Mesodermal cell (in vitro differentiated cells): ENCODE measurements around the gene SLC25A44.
"Not testable (repeated sequence)": the region's sequence is repeated elsewhere in the genome, so short reads cannot be mapped to it uniquely, and the experiment has no call there.

Experiments
- H3K27ac ChIP-seq: 2 replicates; pipeline ENCODE4 v1.7.0; 2013; ENCODE audit warnings: mild to moderate bottlenecking, low read depth, low read length, moderate library complexity; ENCODE audit not compliant: severe bottlenecking
- H3K36me3 ChIP-seq: 2 replicates; pipeline ENCODE4 v1.7.1; 2013; ENCODE audit warnings: mild to moderate bottlenecking, low read length, moderate library complexity; ENCODE audit not compliant: control insufficient read depth, insufficient read depth
- H3K4me1 ChIP-seq: one replicate; pipeline ENCODE4 v1.7.1; 2013; ENCODE audit warnings: mild to moderate bottlenecking, low read length; ENCODE audit not compliant: insufficient read depth, control insufficient read depth, poor library complexity, severe bottlenecking
- H3K4me3 ChIP-seq: 2 replicates; pipeline ENCODE4 v1.7.0; 2013; ENCODE audit warnings: low read length, control low read depth, mild to moderate bottlenecking; ENCODE audit not compliant: insufficient read depth, poor library complexity, severe bottlenecking; ENCODE audit errors: extremely low read depth
- H3K9me3 ChIP-seq: 2 replicates; pipeline ENCODE4 v1.7.1; 2013; ENCODE audit warnings: mild to moderate bottlenecking, low read length, moderate library complexity; ENCODE audit not compliant: control insufficient read depth
- WGBS, 2 experiments: methylation state at CpG; one replicate each; pipeline ENCODE4 v1.1.5; 2013; ENCODE audit warnings: missing lambda C conversion rate in 2 of 2; ENCODE audit not compliant: insufficient coverage in 2 of 2; 5-methylcytosine and 5-hydroxymethylcytosine counted together

The SLC25A44 gene

DNA sequence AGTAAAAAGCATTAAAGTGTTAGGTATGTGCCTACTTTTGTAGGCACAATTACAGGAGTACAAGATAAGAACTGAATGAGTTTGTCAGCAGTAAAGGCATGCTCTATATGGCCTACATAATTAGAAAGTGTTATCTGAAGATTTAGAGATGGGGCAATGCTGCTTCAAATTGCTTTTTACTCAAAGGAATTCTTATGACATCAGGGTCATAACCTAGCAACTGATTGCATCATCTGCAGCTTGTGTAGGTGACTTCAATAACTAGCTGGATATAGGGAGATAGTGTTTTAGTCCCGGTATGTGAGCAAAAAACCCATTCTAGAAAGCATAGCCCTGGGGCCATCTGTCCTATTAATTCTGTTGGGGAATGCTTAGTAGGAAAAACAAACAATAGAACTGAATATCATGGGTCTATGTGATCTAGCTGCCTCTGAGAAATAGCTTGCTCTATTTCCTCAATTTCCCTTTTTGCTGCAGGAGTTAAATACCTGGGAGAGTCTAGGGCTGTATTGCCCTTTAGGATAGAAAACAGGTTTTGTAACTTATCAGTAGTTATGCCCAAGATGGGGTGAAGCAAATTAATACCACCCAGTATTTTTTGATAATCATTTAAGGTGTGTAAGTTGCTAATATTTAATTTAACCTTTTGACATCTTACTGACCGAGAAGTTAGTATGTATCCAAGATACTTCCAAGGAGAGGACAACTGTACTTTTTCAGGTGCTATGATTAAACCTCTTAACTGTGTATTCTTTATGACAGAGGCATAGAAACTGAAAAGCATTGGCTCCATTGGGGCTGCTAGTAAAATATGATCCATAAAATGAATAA, 7.3 kb upstream of the SLC25A44 start:
- not testable (repeated sequence) for H3K4me3 ChIP-seq, H3K4me1 ChIP-seq
- H3K9me3 ChIP-seq, result peaks cover 23% of the 10 kb centered on the region

GRCh38 chr1:156190265-156190664, 3.6 kb upstream of the SLC25A44 start:
- not testable (repeated sequence) for H3K27ac ChIP-seq, H3K4me1 ChIP-seq, H3K36me3 ChIP-seq, H3K4me3 ChIP-seq
- 93% methylated on average over 3 of the region's 4 CpGs; no CpG with 5 or more reads in 1 of the 2 experiments for WGBS, 2 experiments
- H3K9me3 ChIP-seq, result peaks cover 23% of the 10 kb centered on the region

More for the DNA sequence above, 7.3 kb upstream of the SLC25A44 start:
- H3K36me3 ChIP-seq, H3K27ac ChIP-seq: not testable (repeated sequence)
- 83 to 100% methylated on average over 1 of the region's 2 CpGs for WGBS, 2 experiments

DNA sequence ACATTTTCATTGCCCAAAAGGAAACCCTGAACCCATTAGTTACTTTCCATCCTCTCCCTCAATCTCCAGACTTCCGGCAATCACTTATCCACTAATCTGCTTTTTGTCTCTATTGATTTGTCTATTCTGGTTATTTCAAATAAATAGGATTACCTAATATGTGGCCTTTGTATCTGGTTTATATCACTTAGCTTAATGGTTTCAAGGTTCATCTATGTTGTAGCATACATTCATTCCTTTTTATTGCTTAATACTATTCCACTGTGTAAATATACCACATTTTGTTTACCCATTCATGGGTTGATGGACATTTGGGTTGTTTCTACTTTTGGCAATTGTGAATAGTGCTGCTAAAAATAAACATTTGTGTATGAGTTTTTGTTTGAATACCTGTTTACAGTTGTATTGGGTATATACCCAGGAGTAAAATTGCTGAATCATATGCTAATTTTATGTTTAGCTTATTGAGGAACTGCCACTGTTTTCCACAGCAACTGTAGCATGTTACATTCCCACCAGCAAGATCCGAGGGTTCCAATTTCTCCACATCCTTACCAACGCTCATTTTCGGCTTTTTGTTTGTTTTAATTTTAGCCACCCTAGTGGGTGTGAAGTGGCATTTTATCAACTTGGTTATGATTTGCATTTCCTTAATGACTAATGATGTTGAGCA, 2.5 kb upstream of the SLC25A44 start:
- Histone ChIP-seq H3K4me3 (no peak overlapping the region), H3K27ac (no peak overlapping the region), H3K9me3 (peaks cover 13% of the 10 kb centered on the region), H3K4me1 (peaks cover 6% of the 10 kb centered on the region), H3K36me3 (peaks cover 8% of the 10 kb centered on the region)
- WGBS, 2 experiments, result no CpG with 5 or more reads among the region's 4 CpGs

- Histone ChIP-seq H3K9me3 (peaks cover 6% of the 10 kb centered on the region), H3K27ac (no peak overlapping the region), H3K4me1 (peaks cover 6% of the 10 kb centered on the region), H3K4me3 (peak overlapping the region; percentile 89), H3K36me3 (peaks cover 17% of the 10 kb centered on the region)
- 96 to 100% methylated on average over 5 to 6 of the region's 7 CpGs for WGBS, 2 experiments
Measured at GRCh38 chr1:156193208-156193487, 756 bp upstream of the SLC25A44 start.

GRCh38 chr1:156194300-156194652, 372 bp downstream of the SLC25A44 start:
- H3K9me3 ChIP-seq, result peaks cover under 1% of the 10 kb centered on the region
- WGBS, 2 experiments, result 12 to 15% methylated on average over 14 of the region's 14 CpGs
- H3K4me3 ChIP-seq, result peak overlapping the region; percentile 89
- peaks cover 22% of the 10 kb centered on the region for H3K36me3 ChIP-seq
- peak overlapping the region; percentile 23 for H3K27ac ChIP-seq
- peaks cover 6% of the 10 kb centered on the region for H3K4me1 ChIP-seq

- Histone ChIP-seq H3K27ac (no peak overlapping the region), H3K36me3 (peaks cover 38% of the 10 kb centered on the region), H3K4me3 (no peak overlapping the region), H3K9me3 (no peaks in the 10 kb centered on the region), H3K4me1 (peaks cover 6% of the 10 kb centered on the region)
- 89 to 90% methylated on average over 4 of the region's 4 CpGs for WGBS, 2 experiments
Measured at GRCh38 chr1:156195853-156196252, 1.9 kb downstream of the SLC25A44 start.

- no peak overlapping the region for H3K27ac ChIP-seq
- peaks cover 43% of the 10 kb centered on the region for H3K36me3 ChIP-seq
- peaks cover 6% of the 10 kb centered on the region for H3K4me1 ChIP-seq
- H3K9me3 ChIP-seq, result no peaks in the 10 kb centered on the region
- 65 to 86% methylated on average over 2 of the region's 2 CpGs for WGBS, 2 experiments
- H3K4me3 ChIP-seq, result no peak overlapping the region
Measured at GRCh38 chr1:156196445-156196844, 2.5 kb downstream of the SLC25A44 start.

DNA sequence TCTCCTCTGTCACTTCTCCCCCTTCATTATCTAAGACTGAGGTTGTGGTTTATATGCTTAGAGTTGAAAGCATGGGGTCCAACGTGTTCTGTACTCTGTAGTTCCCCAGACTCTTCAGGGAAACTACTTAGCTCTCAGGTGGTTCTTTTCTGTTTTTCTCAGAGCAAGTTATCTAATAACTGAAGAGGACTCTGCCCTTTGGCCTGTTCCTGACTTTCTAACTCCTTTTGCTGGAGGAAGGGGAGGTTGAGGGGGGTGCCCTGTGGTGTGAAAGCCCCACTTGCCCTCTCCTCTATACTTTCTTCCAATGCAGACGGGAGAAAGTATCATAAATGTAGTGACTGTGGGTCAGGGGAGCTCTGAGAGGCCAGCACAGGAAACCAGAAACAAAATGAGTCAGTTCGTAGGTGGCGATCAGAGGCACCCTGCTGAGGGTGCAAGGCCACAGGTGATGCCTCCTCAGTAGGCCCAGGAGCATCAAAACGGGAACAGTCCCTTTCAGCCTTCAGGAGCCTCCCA, 5.0 kb downstream of the SLC25A44 start:
- H3K4me3 ChIP-seq, result no peak overlapping the region
- no peak overlapping the region for H3K27ac ChIP-seq
- H3K36me3 ChIP-seq, result peaks cover 55% of the 10 kb centered on the region
- H3K9me3 ChIP-seq, result no peaks in the 10 kb centered on the region
- peaks cover 6% of the 10 kb centered on the region for H3K4me1 ChIP-seq
- 78 to 100% methylated on average over 2 to 4 of the region's 5 CpGs for WGBS, 2 experiments

DNA sequence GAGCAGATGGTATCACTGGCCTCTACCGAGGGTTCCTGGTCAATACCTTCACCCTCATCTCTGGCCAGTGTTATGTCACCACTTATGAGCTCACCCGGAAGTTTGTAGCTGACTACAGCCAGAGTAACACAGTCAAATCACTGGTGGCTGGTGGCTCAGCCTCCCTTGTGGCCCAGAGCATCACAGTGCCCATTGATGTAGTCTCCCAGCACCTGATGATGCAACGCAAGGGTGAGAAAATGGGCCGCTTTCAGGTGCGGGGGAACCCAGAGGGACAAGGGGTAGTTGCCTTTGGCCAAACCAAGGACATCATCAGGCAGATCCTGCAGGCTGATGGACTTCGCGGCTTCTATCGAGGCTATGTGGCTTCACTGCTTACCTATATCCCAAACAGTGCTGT, 6.1 kb downstream of the SLC25A44 start:
- Histone ChIP-seq H3K27ac (no peak overlapping the region), H3K36me3 (peaks cover 65% of the 10 kb centered on the region), H3K4me1 (no peaks in the 10 kb centered on the region), H3K9me3 (no peaks in the 10 kb centered on the region), H3K4me3 (no peak overlapping the region)
- 91 to 98% methylated on average over 8 of the region's 8 CpGs for WGBS, 2 experiments

DNA sequence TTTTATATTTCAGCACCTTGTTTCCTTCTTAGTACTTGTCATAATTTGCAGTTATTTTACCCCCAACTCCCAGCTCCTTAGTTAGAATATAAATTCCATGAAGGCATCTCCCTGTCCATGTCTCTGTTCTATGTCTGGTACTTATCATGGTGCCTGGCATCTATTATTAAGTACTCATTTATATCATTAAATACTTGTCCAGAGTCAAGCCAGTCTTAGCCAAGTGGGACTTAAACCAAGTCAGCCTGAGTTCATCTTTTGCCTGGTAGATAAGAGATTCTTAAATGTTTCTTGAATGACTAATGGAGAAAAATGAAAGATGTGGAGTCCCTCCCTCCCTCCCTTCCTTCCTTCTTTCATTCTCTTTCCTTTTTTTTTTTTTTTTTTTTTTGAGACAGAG, 9.4 kb downstream of the SLC25A44 start:
- Histone ChIP-seq H3K9me3 (no peaks in the 10 kb centered on the region), H3K27ac (no peak overlapping the region), H3K4me3 (no peak overlapping the region), H3K4me1 (no peaks in the 10 kb centered on the region), H3K36me3 (peaks cover 72% of the 10 kb centered on the region)

DNA sequence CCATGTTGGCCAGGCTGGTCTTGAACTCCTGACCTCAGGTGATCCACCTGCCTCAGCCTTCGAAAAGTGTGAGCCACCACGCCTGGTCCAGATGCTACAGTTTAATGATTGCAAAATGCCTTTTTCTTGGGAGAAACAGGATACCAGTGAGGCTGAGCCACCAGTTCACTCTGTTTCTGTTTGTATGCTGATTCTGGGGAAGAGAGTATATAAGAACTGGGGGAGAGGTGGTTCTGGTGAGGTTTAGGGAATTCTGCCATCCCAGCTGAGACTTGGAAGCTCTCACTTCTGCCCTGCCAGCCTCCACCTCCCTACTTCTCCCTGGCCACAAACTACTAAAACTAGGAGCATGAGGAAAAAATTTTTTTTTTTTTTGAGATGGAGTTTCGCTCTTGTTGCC, 10.8 kb downstream of the SLC25A44 start:
- Histone ChIP-seq H3K4me3 (no peak overlapping the region), H3K36me3 (peaks cover 74% of the 10 kb centered on the region), H3K4me1 (no peaks in the 10 kb centered on the region), H3K27ac (no peak overlapping the region), H3K9me3 (no peaks in the 10 kb centered on the region)
- WGBS, 2 experiments, result 87 to 100% methylated on average over 2 of the region's 3 CpGs
